Stimulated activated CD4-positive, alpha-beta T cell treated with anti-CD3 and anti-CD28 coated beads, TNF-alpha, amount 100 ng/mL, for 24 hours (primary cell): ENCODE results near the gene SAP130.

ENCODE experiments used
- DNase-seq, 3 experiments: peaks; one replicate each; pipeline ENCODE4 v3.0.0-alpha.2; 2020; ENCODE audit warnings: low read depth in 3 of 3

The SAP130 gene

DNA sequence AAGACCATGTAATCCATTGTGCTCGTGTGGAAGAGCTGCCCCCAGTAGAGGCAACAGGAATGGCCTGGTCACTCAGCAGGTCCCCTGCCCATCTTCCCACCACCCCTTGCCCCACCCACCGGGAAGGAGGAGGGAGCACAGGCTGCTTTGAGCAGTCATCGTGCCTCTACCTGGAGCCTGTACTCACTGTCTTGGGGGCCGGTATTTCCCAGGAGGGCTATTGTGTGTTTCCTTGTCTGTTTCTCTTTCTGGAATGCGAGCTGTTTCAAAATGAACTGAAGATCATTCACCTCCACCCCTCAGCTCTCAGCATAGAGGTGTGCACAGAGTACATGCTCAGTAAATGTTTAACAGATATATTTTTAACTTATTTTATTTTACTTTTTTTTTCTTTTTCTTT is 134.4 kb downstream of the SAP130 start:
- DNase-seq = no peak

GRCh38 chr2:127893033-127893432 is 134.8 kb downstream of the SAP130 start:
- DNase-seq = no peak

- no peak for DNase-seq
Observed at GRCh38 chr2:127891811-127892210, 136.0 kb downstream of the SAP130 start.
